ENCODE data around the gene FBXW4. TPM values are rescaled to one million over a fixed set of nuclear protein-coding genes. Genes with fewer than 3 reads are reported as not detected.

FBXW4 gene
- total RNA-seq, 2 donors from 2014 or later, result 61.3 to 92.2 TPM

GRCh38 chr10:101647255-101647654, 47.7 kb downstream of the FBXW4 start:
- intact Hi-C loops (cut with DNase I), result no loop called here
- WGBS, result 86% methylated on average over 2 of the region's 2 CpGs
- Histone ChIP-seq H3K36me3 (no peaks in the 10 kb centered on the region), H3K27me3 (replicated peaks; ENCODE audit: insufficient read depth) (no peaks in the 10 kb centered on the region), H3K4me3 (no peak overlapping the region), H3K9me3 (no peaks in the 10 kb centered on the region), H3K4me1 (replicated peaks) (no peaks in the 10 kb centered on the region), H3K27ac (no peak overlapping the region)
- no peak for DNase-seq (ENCODE audit: low spot score)
- TF ChIP-seq POLR2A (IDR thresholded peaks at IDR 0.05) (no peak), POLR2AphosphoS5 (IDR thresholded peaks at IDR 0.05) (no peak), CTCF (IDR thresholded peaks at IDR 0.05) (no peak)

DNA sequence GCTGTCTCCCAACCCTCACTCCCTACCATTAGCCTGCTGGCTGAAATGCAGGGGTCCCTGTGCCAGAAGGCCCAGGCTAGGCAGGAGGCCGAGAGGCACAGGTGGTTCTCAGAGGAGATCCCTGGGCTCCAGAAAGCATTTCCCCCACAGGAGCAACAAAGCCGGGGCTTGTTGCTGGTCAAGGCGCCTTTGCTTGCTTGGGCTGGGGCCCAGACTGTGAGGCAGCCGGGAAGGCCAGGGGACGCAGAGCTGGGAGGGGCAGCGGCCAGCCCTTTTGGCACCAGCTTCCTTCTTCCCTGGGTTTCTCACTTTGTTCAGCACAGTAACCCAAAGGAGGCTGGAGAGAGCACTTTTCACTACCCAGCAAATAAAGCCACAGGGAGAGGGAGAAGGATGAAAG, 48.6 kb downstream of the FBXW4 start:
- no peak for DNase-seq (ENCODE audit: low spot score)
- intact Hi-C loops (cut with DNase I), result no loop called here
- no peaks in the 10 kb centered on the region for H3K9me3 ChIP-seq
- WGBS, result 72% methylated on average over 6 of the region's 6 CpGs
- H3K36me3 ChIP-seq, result no peaks in the 10 kb centered on the region
- H3K4me3 ChIP-seq, result no peak overlapping the region
- no peak for TF ChIP-seq CTCF (IDR thresholded peaks at IDR 0.05)
- no peak for TF ChIP-seq POLR2A (IDR thresholded peaks at IDR 0.05)
- TF ChIP-seq POLR2AphosphoS5 (IDR thresholded peaks at IDR 0.05), result no peak
- no peaks in the 10 kb centered on the region for H3K27me3 ChIP-seq (replicated peaks; ENCODE audit: insufficient read depth)
- no peaks in the 10 kb centered on the region for H3K4me1 ChIP-seq (replicated peaks)
- H3K27ac ChIP-seq, result no peak overlapping the region

GRCh38 chr10:101645659-101646058, 49.3 kb downstream of the FBXW4 start:
- H3K27me3 ChIP-seq (replicated peaks; ENCODE audit: insufficient read depth), result no peaks in the 10 kb centered on the region
- H3K4me1 ChIP-seq (replicated peaks), result no peaks in the 10 kb centered on the region
- TF ChIP-seq POLR2AphosphoS5 (IDR thresholded peaks at IDR 0.05) (no peak), CTCF (IDR thresholded peaks at IDR 0.05) (no peak), POLR2A (IDR thresholded peaks at IDR 0.05) (no peak)
- H3K27ac ChIP-seq, result no peak overlapping the region
- H3K4me3 ChIP-seq, result no peak overlapping the region
- no peak for DNase-seq (ENCODE audit: low spot score)
- 91% methylated on average over 1 of the region's 1 CpG for WGBS
- H3K36me3 ChIP-seq, result no peaks in the 10 kb centered on the region
- H3K9me3 ChIP-seq, result no peaks in the 10 kb centered on the region
- intact Hi-C loops (cut with DNase I), result no loop called here

- no peak overlapping the region for H3K4me3 ChIP-seq
- no peak for TF ChIP-seq POLR2AphosphoS5 (IDR thresholded peaks at IDR 0.05)
- no peak for TF ChIP-seq CTCF (IDR thresholded peaks at IDR 0.05)
- no peak for TF ChIP-seq POLR2A (IDR thresholded peaks at IDR 0.05)
- no peaks in the 10 kb centered on the region for H3K4me1 ChIP-seq (replicated peaks)
- DNase-seq (ENCODE audit: low spot score), result no peak
- no peaks in the 10 kb centered on the region for H3K36me3 ChIP-seq
- intact Hi-C loops (cut with DNase I), result no loop called here
- 53% methylated on average over 3 of the region's 3 CpGs for WGBS
- H3K27me3 ChIP-seq (replicated peaks; ENCODE audit: insufficient read depth), result no peaks in the 10 kb centered on the region
- no peaks in the 10 kb centered on the region for H3K9me3 ChIP-seq
- H3K27ac ChIP-seq, result no peak overlapping the region
Observed at GRCh38 chr10:101644002-101644401, 51.0 kb downstream of the FBXW4 start.

DNA sequence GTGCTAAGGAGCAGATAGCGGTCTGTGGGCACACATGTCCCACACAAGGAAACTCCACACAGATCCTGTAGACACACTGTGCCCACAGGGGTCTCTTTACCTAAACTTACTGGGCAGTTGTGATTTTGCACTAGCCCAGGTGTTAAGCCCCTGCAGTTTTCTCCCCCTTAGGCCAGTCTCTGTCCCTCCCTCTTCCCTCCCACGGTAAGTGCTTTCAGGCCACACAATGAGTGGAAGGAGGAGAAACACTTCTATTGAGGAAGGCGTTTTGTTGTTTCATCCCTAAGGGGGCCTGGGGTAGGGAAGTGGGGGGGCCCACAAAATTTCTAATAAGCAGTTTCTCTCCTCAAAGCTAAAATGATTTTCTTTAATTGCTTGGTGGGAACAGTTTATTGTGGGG, 51.4 kb downstream of the FBXW4 start:
- Histone ChIP-seq H3K9me3 (no peaks in the 10 kb centered on the region), H3K27me3 (replicated peaks; ENCODE audit: insufficient read depth) (no peaks in the 10 kb centered on the region), H3K27ac (no peak overlapping the region), H3K4me3 (no peak overlapping the region), H3K4me1 (replicated peaks) (no peaks in the 10 kb centered on the region), H3K36me3 (no peaks in the 10 kb centered on the region)
- no peak for TF ChIP-seq CTCF (IDR thresholded peaks at IDR 0.05)
- TF ChIP-seq POLR2AphosphoS5 (IDR thresholded peaks at IDR 0.05), result no peak
- no peak for TF ChIP-seq POLR2A (IDR thresholded peaks at IDR 0.05)
- no peak for DNase-seq (ENCODE audit: low spot score)
- WGBS, result 78% methylated on average over 3 of the region's 3 CpGs
- intact Hi-C loops (cut with DNase I), result no loop called here

Data from prostate gland (tissue), 2 donors.